Measurements from ENCODE around the gene RFPL4A.
"Not testable (repeated sequence)": the region's sequence is repeated elsewhere in the genome, so short reads cannot be mapped to it uniquely, and the experiment has no call there.

Gene RFPL4A

GRCh38 chr19:55758797-55759196, at the start of gene RFPL4A:
RFPL4A (plus strand) TSS chr19:55759097; CDS start chr19:55761801, 2,704 bp downstream.
- H4K20me1 ChIP-seq (ENCODE audit: insufficient read depth, low read length); H3K36me3 ChIP-seq (replicated peaks; ENCODE audit: low read depth, low read length); H3K4me1 ChIP-seq (ENCODE audit: low read length); H3K9ac ChIP-seq (ENCODE audit: low read length); H3K4me2 ChIP-seq (ENCODE audit: low read length); H3K4me3 ChIP-seq (ENCODE audit: low read length); H3K9me3 ChIP-seq (ENCODE audit: insufficient read depth, low read length); H3K27me3 ChIP-seq (ENCODE audit: low read depth, low read length); H2AFZ ChIP-seq (ENCODE audit: low read depth, low read length); H3K27ac ChIP-seq (ENCODE audit: low read length); H3K79me2 ChIP-seq (ENCODE audit: low read length): not testable (repeated sequence)

GRCh38 chr19:55711719-55712118, 47.2 kb upstream of the RFPL4A start:
- Histone ChIP-seq H3K27ac (ENCODE audit: low read length) (no peak overlapping the region), H3K36me3 (replicated peaks; ENCODE audit: low read depth, low read length) (no peaks in the 10 kb centered on the region), H3K9ac (ENCODE audit: low read length) (no peak overlapping the region), H4K20me1 (ENCODE audit: insufficient read depth, low read length) (no peaks in the 10 kb centered on the region), H3K9me3 (ENCODE audit: insufficient read depth, low read length) (no peaks in the 10 kb centered on the region), H3K79me2 (ENCODE audit: low read length) (no peaks in the 10 kb centered on the region), H3K4me2 (ENCODE audit: low read length) (no peak overlapping the region), H2AFZ (ENCODE audit: low read depth, low read length) (no peak overlapping the region), H3K27me3 (ENCODE audit: low read depth, low read length) (0 out of 2 replicates have a peak, but pooled peaks cover 7% of the 10 kb centered on the region), H3K4me1 (ENCODE audit: low read length) (no peaks in the 10 kb centered on the region), H3K4me3 (ENCODE audit: low read length) (no peak overlapping the region)
- TF ChIP-seq CTCF (IDR thresholded peaks at IDR 0.05; ENCODE audit: low read depth, low read length): no peak
- TF ChIP-seq EZH2phosphoT487 (IDR thresholded peaks at IDR 0.05; ENCODE audit: low read depth): no peak

- Histone ChIP-seq H3K27me3 (ENCODE audit: low read depth, low read length) (0 out of 2 replicates have a peak, but pooled peaks cover 7% of the 10 kb centered on the region), H3K4me1 (ENCODE audit: low read length) (no peaks in the 10 kb centered on the region), H3K36me3 (replicated peaks; ENCODE audit: low read depth, low read length) (no peaks in the 10 kb centered on the region), H3K9me3 (ENCODE audit: insufficient read depth, low read length) (no peaks in the 10 kb centered on the region), H3K4me2 (ENCODE audit: low read length) (no peak overlapping the region), H3K9ac (ENCODE audit: low read length) (no peak overlapping the region), H4K20me1 (ENCODE audit: insufficient read depth, low read length) (no peaks in the 10 kb centered on the region), H3K4me3 (ENCODE audit: low read length) (no peak overlapping the region), H3K27ac (ENCODE audit: low read length) (no peak overlapping the region), H2AFZ (ENCODE audit: low read depth, low read length) (no peak overlapping the region), H3K79me2 (ENCODE audit: low read length) (no peaks in the 10 kb centered on the region)
- no peak for TF ChIP-seq CTCF (IDR thresholded peaks at IDR 0.05; ENCODE audit: low read depth, low read length)
- no peak for TF ChIP-seq EZH2phosphoT487 (IDR thresholded peaks at IDR 0.05; ENCODE audit: low read depth)
Measured at GRCh38 chr19:55712804-55713631, 45.9 kb upstream of the RFPL4A start.

DNA sequence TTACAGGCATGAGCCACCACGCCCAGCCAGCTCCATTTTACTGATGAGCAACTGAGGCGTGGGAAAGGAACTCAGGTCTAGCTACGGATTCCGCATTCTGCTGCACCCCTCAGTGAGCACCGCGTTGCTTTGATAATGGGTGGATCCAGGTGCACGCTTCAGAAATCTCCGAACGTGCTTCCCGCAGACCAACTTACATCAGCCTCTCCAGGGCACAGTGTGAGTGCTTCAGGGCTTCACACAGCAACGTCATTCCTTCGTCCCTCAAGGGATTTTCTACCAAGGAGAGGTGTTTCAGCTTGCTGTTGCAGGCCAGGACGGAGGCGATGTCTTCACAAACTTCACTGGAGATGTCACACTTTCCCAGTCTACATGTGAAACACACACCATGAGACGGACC, 42.4 kb upstream of the RFPL4A start:
- Histone ChIP-seq H3K27ac (ENCODE audit: low read length) (no peak overlapping the region), H4K20me1 (ENCODE audit: insufficient read depth, low read length) (no peaks in the 10 kb centered on the region), H3K4me3 (ENCODE audit: low read length) (no peak overlapping the region), H3K27me3 (ENCODE audit: low read depth, low read length) (peaks cover 15% of the 10 kb centered on the region; the same call in 1 of the 2 replicates), H3K4me1 (ENCODE audit: low read length) (no peaks in the 10 kb centered on the region), H3K36me3 (replicated peaks; ENCODE audit: low read depth, low read length) (no peaks in the 10 kb centered on the region), H3K9me3 (ENCODE audit: insufficient read depth, low read length) (no peaks in the 10 kb centered on the region), H3K4me2 (ENCODE audit: low read length) (no peak overlapping the region), H2AFZ (ENCODE audit: low read depth, low read length) (no peak overlapping the region), H3K9ac (ENCODE audit: low read length) (no peak overlapping the region), H3K79me2 (ENCODE audit: low read length) (no peaks in the 10 kb centered on the region)
- TF ChIP-seq CTCF (IDR thresholded peaks at IDR 0.05; ENCODE audit: low read depth, low read length): no peak
- TF ChIP-seq EZH2phosphoT487 (IDR thresholded peaks at IDR 0.05; ENCODE audit: low read depth): no peak
